OCI-LY3 (cell line): ENCODE results near the gene MCTP2.

ENCODE experiments used
- H2AFZ ChIP-seq: fragments of 200-600, 300-600 bp; shearing (Covaris generic); 2 replicates; pipeline ENCODE4 v1.6.0; 2014; ENCODE audit warnings: antibody characterized with exemption, low read depth, low read length
- H3K27ac ChIP-seq: fragments of 200-600, 300-600 bp; sonication (generic); 2 replicates; pipeline ENCODE4 v1.5.1; 2014; ENCODE audit warnings: mild to moderate bottlenecking, low read length, moderate library complexity, mixed read lengths
- H3K27me3 ChIP-seq: fragments of 200-600, 300-600 bp; sonication (generic); 2 replicates; pipeline ENCODE4 v1.6.1; 2014; ENCODE audit warnings: low read depth, low read length, mixed read lengths
- H3K36me3 ChIP-seq: fragments of 200-600, 300-600 bp; sonication (generic); replicated peaks from 2 replicates; pipeline ENCODE3; 2014; ENCODE audit warnings: low read depth, low read length, mixed read lengths
- H3K4me1 ChIP-seq: fragments of 300-600, 200-600 bp; sonication (generic); 2 replicates; pipeline ENCODE4 v1.6.1; 2014; ENCODE audit warnings: low read length, mixed read lengths
- H3K4me2 ChIP-seq: fragments of 200-600, 300-600 bp; sonication (generic); 2 replicates; pipeline ENCODE4 v1.6.1; 2014; ENCODE audit warnings: low read length, mixed read lengths
- H3K4me3 ChIP-seq: fragments of 300-600, 200-600 bp; sonication (generic); 2 replicates; pipeline ENCODE4 v1.5.1; 2014; ENCODE audit warnings: antibody characterized with exemption, mild to moderate bottlenecking, low read length, moderate library complexity
- H3K79me2 ChIP-seq: fragments of 300-600, 200-600 bp; shearing (Covaris generic); 2 replicates; pipeline ENCODE4 v1.6.1; 2014; ENCODE audit warnings: mild to moderate bottlenecking, low read length, mixed read lengths
- H3K9ac ChIP-seq: fragments of 300-600, 200-600 bp; shearing (Covaris generic); 2 replicates; pipeline ENCODE4 v1.6.0; 2014; ENCODE audit warnings: mild to moderate bottlenecking, low read length, moderate library complexity
- H3K9me3 ChIP-seq: fragments of 200-600, 300-600 bp; shearing (Covaris generic); 2 replicates; pipeline ENCODE4 v1.6.1; 2014; ENCODE audit warnings: low read length, mixed read lengths; ENCODE audit not compliant: insufficient read depth
- H4K20me1 ChIP-seq: fragments of 200-600, 300-600 bp; sonication (generic); 2 replicates; pipeline ENCODE4 v1.6.1; 2016; ENCODE audit warnings: low read length, mixed read lengths; ENCODE audit not compliant: insufficient read depth
- EZH2phosphoT487 ChIP-seq: fragments of 200-600 bp; shearing (Covaris generic); IDR thresholded peaks from 2 replicates; pipeline ENCODE4 v1.6.1; 2018; ENCODE audit warnings: antibody characterized with exemption, mixed run types, low read depth
- TF ChIP-seq, protein P1 (sequence below): fragments of 200-600, 300-600 bp; sonication (generic); IDR thresholded peaks from 2 replicates; pipeline ENCODE4 v1.5.1; 2014; ENCODE audit warnings: antibody characterized with exemption, low read length, low read depth

The MCTP2 gene

DNA sequence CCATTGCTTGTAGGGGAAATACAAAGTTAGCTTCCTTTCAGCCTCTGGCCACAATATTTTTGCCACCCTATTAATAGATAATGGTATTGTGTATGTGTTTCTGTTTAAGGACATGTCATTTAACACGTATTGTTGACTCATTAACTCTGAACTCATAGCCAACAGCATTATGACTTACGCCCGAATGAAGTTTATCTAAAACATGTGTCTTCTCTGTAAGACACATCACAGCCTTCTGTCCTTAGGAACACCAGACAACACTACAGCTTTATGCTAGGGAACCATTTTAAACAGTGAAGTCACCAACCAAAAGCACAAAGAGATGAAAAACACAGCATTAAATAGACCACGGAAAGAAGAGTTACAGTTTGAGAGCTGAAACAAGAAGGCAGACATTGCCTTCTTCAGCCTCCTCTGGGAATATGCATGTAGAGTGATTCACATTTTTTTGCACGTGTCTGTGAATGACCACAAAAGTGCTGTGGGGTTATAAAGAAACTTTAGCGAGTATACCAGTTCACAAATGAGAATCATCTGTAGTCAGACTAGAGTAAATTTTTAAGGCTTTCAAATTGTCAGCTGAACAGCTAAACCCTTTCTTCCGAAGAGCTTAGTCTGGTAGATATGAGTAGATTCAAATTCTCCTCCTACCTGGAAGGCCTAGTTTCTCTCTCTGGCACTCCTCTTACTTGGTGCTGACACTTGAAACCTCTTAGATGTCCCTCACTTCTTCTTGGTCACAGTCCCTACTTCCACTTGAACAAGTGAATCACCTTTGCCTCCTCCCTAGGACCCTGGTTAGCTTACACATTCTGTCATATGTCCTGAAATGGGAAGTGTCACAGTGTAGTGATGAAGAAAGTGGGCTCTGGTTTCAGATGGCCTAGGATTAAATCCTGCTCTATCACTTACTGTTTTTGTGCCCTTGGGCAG, 32.2 kb downstream of the MCTP2 start:
- H3K36me3 ChIP-seq: no peaks in the 10 kb centered on the region
- H3K4me1 ChIP-seq: peaks cover 27% of the 10 kb centered on the region
- H3K9ac ChIP-seq: no peak overlapping the region
- H3K4me2 ChIP-seq: no peak overlapping the region
- H2AFZ ChIP-seq: no peak overlapping the region
- no peaks in the 10 kb centered on the region for H3K79me2 ChIP-seq
- no peaks in the 10 kb centered on the region for H3K9me3 ChIP-seq
- no peak overlapping the region for H3K4me3 ChIP-seq
- no peak for TF ChIP-seq EZH2phosphoT487
- TF ChIP-seq, protein P1, sequence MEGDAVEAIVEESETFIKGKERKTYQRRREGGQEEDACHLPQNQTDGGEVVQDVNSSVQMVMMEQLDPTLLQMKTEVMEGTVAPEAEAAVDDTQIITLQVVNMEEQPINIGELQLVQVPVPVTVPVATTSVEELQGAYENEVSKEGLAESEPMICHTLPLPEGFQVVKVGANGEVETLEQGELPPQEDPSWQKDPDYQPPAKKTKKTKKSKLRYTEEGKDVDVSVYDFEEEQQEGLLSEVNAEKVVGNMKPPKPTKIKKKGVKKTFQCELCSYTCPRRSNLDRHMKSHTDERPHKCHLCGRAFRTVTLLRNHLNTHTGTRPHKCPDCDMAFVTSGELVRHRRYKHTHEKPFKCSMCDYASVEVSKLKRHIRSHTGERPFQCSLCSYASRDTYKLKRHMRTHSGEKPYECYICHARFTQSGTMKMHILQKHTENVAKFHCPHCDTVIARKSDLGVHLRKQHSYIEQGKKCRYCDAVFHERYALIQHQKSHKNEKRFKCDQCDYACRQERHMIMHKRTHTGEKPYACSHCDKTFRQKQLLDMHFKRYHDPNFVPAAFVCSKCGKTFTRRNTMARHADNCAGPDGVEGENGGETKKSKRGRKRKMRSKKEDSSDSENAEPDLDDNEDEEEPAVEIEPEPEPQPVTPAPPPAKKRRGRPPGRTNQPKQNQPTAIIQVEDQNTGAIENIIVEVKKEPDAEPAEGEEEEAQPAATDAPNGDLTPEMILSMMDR: no peak
- H3K27me3 ChIP-seq: 0 out of 2 replicates have a peak, but pooled peaks cover 4% of the 10 kb centered on the region
- no peaks in the 10 kb centered on the region for H4K20me1 ChIP-seq
- no peak overlapping the region for H3K27ac ChIP-seq

DNA sequence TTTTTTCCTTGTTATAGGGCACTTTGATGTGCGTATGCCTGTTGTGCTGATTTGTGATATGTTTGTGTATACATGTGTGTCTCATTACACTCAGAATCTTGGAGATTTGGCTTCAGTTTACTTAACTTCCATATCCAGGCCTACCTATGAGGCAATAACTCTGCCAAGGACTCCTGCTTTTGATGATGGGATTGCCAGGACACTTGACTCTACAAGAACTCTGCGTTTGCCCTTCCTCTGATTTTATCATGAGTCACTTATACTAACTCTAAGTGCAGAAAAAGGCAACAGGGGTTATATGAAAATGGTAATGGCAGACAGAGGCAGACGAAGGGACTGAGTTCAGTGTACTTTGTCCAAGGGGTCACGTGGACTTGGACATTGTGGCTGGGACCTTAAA, 33.6 kb downstream of the MCTP2 start:
- no peak overlapping the region for H3K4me2 ChIP-seq
- H3K27ac ChIP-seq: no peak overlapping the region
- no peaks in the 10 kb centered on the region for H3K36me3 ChIP-seq
- H2AFZ ChIP-seq: no peak overlapping the region
- no peak overlapping the region for H3K9ac ChIP-seq
- H3K9me3 ChIP-seq: no peaks in the 10 kb centered on the region
- 0 out of 2 replicates have a peak, but pooled peaks cover 4% of the 10 kb centered on the region for H3K27me3 ChIP-seq
- no peaks in the 10 kb centered on the region for H3K79me2 ChIP-seq
- TF ChIP-seq EZH2phosphoT487: no peak
- TF ChIP-seq, protein P1: no peak
- no peaks in the 10 kb centered on the region for H4K20me1 ChIP-seq
- peaks cover 13% of the 10 kb centered on the region for H3K4me1 ChIP-seq
- H3K4me3 ChIP-seq: no peak overlapping the region

- Histone ChIP-seq H3K4me3 (no peak overlapping the region), H3K27ac (no peak overlapping the region), H3K4me1 (peaks cover 3% of the 10 kb centered on the region; the same call in 1 of the 2 replicates), H3K36me3 (no peaks in the 10 kb centered on the region), H3K79me2 (no peaks in the 10 kb centered on the region), H2AFZ (no peak overlapping the region), H3K27me3 (0 out of 2 replicates have a peak, but pooled peaks cover 4% of the 10 kb centered on the region), H3K4me2 (no peak overlapping the region), H4K20me1 (no peaks in the 10 kb centered on the region), H3K9ac (no peak overlapping the region), H3K9me3 (no peaks in the 10 kb centered on the region)
- TF ChIP-seq EZH2phosphoT487: no peak
- TF ChIP-seq, protein P1: no peak
Measured at GRCh38 chr15:94265982-94266381, 34.6 kb downstream of the MCTP2 start.

GRCh38 chr15:94266789-94267188, 35.4 kb downstream of the MCTP2 start:
- H4K20me1 ChIP-seq: no peaks in the 10 kb centered on the region
- no peaks in the 10 kb centered on the region for H3K36me3 ChIP-seq
- H2AFZ ChIP-seq: no peak overlapping the region
- H3K4me2 ChIP-seq: no peak overlapping the region
- H3K79me2 ChIP-seq: no peaks in the 10 kb centered on the region
- no peak overlapping the region for H3K4me3 ChIP-seq
- H3K27ac ChIP-seq: no peak overlapping the region
- no peaks in the 10 kb centered on the region for H3K27me3 ChIP-seq
- H3K4me1 ChIP-seq: peaks cover 3% of the 10 kb centered on the region; the same call in 1 of the 2 replicates
- H3K9ac ChIP-seq: no peak overlapping the region
- TF ChIP-seq EZH2phosphoT487: no peak
- no peaks in the 10 kb centered on the region for H3K9me3 ChIP-seq
